GM18519 (cell line): ENCODE measurements around the gene FCN3.

Experiments
- ATAC-seq: cut with Tn5 transposase; IDR thresholded peaks from one replicate; pipeline ENCODE4 v1.9.1; 2021; ENCODE audit warnings: mild to moderate bottlenecking, moderate library complexity; ENCODE audit not compliant: unreplicated experiment, low FRiP score

The FCN3 gene

GRCh38 chr1:27361044-27361402 is 13.6 kb downstream of the FCN3 start:
- ATAC-seq: no peak

- no peak for ATAC-seq
Observed at GRCh38 chr1:27360159-27361043, 14.2 kb downstream of the FCN3 start.

GRCh38 chr1:27359822-27360158 is 14.8 kb downstream of the FCN3 start:
- no peak for ATAC-seq

DNA sequence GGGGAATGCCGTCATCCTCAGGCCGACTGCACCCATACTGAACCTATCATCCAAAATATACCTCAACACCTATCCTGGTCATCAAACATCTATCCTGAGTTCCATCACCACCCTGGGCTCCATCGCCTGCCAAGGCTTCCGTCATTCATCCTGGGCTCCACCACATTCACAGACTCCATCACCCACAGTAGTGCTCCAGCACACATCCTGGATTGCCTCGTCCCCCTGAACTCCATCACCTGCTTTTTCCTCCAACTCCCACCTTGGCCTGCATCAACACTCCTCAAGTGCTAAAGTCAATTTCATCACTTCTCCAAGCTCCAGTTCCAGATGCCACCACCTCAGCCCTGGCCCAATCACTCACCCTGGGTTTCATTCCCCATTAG is 15.7 kb downstream of the FCN3 start:
- ATAC-seq: no peak

DNA sequence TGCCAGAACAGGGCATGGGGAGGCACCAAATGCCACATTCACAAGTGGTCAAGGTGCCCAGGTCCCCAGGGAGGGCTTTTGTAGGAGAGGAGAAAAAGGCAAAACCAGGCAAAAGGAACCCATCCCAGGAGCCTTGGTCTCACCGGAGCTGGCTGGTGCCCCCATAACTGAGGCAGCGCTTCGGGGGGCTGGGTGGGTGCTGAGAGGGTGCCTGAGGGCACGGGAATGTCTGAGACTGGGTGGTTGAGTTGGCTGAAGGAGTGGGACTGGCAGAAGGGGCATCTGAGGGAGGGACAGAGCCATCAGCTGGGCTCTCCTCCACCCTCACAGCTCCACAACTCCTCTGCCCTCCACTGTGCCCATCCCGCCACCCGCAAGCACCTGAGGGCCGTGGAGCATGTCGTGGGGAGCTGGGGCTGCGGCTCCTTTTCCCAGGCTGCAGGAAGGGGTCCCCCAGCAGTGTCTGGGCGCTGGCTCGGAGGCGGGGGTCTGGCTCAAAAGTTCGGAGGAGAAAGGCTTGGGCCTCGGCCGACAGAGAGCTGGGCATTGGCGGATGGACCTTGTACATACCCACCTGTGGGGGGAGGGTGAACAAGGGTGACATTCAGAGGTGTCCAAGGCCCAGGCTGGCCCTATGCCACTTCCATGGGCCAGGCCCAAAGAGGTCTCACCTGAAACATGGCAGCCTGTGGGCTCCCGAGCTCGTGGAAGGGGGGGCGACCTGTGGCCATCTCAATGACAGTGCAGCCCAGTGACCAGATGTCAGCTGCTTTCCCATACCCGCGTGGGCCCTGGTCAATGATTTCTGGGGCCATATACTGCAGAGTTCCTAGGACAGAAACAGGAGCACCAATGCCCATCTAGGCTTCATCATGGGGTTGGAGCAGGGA is 16.3 kb downstream of the FCN3 start:
- no peak for ATAC-seq

GRCh38 chr1:27357281-27358037 is 17.2 kb downstream of the FCN3 start:
- no peak for ATAC-seq

- ATAC-seq: no peak
Observed at GRCh38 chr1:27356619-27357280, 17.9 kb downstream of the FCN3 start.

DNA sequence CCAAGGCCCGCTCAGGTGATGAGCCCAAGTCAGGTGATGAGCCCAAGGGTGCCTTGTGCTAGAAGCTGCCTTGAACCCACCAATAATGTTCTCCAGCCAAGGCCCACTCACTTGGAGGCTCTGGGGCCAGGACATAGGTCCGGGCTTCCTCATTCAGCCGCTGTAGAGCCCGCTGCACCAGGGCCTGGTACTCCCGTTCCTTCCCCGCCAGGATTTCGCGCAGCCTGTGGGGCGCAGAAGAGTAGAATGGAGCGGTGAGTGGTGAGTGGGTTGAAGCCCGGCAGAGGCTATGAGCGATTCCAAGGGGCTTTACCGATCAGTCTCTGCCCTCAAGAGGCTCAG is 18.4 kb downstream of the FCN3 start:
- ATAC-seq: no peak

GRCh38 chr1:27355683-27356082 is 18.9 kb downstream of the FCN3 start:
- ATAC-seq: no peak

GRCh38 chr1:27353629-27354028 is 21.0 kb downstream of the FCN3 start:
- no peak for ATAC-seq

GRCh38 chr1:27353166-27353565 is 21.5 kb downstream of the FCN3 start:
- no peak for ATAC-seq

GRCh38 chr1:27351541-27352107 is 23.0 kb downstream of the FCN3 start:
- no peak for ATAC-seq

DNA sequence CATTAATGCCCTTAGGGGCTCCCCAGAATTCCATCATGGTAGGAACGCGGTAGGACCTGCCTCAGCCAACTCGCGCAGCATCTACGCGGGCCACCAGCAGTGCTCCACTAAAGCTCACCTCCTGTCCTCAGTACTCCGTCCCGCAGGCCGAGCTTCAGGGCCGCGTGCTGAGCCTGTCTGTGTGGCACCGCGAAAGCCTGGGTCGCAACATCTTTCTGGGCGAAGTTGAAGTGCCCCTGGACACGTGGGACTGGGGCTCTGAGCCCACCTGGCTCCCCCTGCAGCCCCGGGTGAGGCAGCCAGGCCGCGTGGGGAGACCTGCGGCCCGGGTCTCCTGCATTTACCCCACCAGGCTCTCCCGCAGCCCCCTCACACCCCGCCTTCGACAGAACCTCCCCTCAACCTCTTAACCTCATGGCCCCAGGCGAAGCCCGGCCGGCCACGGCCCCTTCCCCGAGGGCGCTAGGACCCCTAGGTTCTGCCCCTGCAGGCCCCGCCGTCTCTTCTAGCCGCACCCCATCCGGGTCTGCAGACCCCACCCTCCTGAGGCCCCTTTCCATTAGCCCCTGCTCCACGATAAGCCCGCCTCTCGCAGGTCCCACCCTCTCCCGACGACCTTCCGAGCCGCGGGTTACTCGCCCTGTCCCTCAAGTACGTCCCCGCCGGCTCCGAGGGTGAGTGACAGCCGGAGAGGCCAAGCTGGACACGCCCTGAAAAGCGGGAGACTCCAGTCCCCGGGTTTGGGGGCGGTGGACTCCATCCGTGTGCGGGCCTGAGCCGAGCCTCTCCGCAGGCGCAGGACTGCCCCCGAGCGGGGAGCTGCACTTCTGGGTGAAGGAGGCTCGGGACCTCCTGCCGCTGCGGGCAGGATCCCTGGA is 23.7 kb downstream of the FCN3 start:
- no peak for ATAC-seq

DNA sequence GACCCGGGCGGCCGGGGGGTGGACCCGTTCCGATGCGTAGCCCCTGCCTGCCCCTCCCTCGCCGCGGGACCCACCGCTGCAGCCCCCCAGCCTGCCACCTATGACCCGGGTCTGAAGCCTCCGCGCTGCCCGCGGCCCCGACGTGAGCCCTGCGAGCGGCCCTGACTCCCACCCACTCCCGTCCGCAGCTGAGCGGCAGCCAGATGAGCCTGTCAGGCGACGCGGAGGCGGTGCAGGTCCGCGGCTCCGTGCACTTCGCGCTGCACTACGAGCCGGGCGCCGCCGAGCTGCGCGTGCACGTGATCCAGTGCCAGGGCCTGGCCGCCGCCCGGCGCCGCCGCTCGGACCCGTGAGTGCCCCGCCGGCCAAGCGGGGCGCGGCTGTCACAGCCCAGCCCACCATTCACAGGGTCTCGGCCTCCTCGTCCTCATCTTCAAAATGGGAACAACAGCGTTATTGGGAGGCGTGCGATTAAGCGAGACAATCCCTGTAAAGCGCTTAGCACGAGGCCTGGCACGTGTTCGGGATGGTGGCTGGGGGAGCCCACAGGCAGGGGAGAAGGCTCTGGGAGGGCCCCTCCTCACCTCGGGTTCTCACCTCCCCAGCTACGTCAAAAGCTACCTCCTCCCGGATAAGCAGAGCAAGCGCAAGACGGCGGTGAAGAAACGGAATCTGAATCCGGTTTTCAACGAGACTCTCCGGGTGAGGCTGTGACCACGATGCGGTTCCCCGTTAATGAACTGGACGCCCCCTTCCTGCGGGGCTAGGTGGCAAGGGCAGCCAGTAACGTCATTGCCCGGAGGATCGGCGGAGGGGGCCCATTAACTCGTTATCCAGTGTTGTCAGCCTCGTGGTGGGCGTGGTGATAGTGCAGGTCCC is 24.6 kb downstream of the FCN3 start:
- ATAC-seq: no peak

DNA sequence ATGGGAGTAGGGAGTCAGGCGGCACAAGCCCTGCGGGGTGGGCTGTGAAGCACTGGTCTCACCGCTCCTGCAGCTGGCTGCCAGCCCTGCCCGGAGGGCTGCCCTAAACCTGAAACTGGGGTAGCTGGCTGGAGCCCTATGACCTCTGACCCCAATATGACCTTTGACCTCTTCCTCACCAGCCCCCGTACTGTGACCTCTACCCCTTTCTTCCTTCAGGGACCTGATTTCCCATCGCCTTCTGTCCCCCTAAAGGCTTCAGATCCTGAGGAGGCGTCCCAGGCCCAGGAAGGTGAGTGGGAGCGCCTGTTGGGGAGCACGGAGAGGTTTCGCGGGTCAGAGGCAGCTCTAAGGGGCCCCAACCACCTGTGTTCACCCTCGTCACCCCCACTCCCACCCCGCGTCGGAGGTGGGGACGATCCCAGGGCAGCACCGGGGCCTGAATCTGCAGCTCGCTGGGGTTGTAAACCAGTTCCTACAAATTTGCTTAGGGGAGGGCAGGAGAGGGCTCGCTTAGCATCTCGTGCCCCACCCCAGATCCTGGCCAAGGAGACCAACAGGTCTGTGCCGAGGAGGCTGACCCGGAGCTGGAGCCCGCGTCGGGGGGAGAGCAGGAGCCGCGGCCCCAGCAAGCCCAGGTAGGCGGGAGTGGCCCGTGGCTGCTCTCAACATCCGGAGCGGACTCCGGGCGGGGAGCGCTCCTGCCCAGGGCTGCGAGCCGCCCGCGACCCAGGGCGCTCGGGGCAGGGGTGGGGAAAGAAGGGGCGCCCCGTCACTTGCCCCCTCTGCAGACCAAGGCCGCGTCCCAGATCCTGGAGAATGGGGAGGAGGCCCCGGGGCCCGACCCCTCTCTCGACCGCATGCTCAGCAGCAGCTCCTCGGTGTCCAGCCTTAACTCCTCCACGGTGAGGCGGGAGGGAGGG is 25.5 kb downstream of the FCN3 start:
- no peak for ATAC-seq

DNA sequence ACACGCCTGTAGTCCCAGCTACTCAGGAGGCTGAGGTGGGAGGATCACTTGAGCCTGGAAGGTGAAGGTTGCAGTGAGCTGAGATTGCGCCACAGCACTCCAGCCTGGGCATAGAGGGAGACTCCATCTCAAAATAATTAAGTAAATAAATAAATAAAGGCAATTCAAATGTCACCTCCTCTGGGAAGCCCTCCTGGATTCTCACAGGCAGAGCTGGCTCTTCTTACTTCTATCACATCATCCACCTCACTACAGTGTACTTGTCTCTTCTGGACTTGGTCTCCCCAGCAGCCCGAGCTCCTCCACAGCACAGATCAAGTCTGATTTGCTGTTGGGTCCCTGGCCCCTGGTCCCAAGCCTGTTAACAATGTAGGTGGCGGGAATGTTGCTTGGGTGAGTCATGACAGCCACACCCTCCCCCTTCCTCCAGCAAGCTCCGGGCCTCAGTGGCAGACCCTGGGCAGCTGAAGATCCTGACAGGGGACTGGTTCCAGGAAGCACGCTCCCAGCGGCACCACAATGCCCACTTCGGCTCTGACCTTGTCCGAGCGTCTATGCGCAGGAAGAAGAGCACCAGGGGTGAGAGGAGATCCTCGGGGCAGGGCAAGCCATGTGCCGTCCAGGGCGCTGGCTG is 27.5 kb downstream of the FCN3 start:
- no peak for ATAC-seq

DNA sequence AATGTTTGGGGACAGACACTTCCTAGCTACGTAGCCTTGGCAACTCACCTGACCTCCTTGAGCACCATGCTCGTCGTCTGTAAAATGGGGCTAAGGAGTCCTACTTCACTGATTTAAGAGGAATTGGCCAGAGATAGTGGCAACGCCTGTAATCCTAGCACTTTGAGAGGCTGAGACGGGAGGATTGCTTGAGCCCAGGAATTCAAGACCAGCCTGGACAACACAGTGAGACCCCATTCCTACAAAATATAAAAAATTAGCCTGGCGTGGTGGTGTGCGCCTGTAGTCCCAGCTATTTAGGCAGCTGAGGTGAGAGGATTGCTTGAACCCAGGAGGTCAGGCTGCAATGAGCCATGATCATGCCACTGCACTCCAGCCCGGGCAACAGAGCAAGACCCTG is 28.3 kb downstream of the FCN3 start:
- no peak for ATAC-seq
